ENCODE data around the gene DAZAP2. TPM values are rescaled to one million over a fixed set of nuclear protein-coding genes. Genes with fewer than 3 reads are reported as not detected.

The DAZAP2 gene
- total and polyA plus RNA-seq, 2 of the 13 experiments (the other 11 are each of a cell fraction or from before 2014, with no cell fraction given) = 64.5 to 222 TPM

- no peak for TF ChIP-seq FOXP1 (IDR thresholded peaks at IDR 0.05)
- TF ChIP-seq FOXP1 (CRISPR knock-in tag; IDR thresholded peaks at IDR 0.05) = no peak
- TF ChIP-seq ZNF44 (CRISPR knock-in tag; IDR thresholded peaks at IDR 0.05) = no peak
- TF ChIP-seq ZFX (CRISPR knock-in tag; IDR thresholded peaks at IDR 0.05; ENCODE audit: low read depth) = no peak; the same call in 1 of the 2 replicates
- no peak for TF ChIP-seq NFAT5 (CRISPR knock-in tag; IDR thresholded peaks at IDR 0.05)
- TF ChIP-seq, protein P1, sequence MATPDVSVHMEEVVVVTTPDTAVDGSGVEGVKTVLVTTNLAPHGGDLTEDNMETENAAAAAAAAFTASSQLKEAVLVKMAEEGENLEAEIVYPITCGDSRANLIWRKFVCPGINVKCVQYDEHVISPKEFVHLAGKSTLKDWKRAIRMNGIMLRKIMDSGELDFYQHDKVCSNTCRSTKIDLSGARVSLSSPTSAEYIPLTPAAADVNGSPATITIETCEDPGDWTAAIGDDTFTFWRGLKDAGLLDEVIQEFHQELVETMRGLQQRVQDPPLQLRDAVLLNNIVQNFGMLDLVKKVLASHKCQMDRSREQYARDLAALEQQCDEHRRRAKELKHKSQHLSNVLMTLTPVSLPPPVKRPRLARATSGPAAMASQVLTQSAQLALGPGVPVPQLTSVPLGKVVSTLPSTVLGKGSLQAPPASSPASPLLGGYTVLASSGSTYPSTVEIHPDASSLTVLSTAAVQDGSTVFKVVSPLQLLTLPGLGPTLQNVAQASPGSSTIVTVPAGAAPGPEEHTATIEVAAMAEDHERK (CRISPR knock-in tag; IDR thresholded peaks at IDR 0.05; ENCODE audit: low read depth) = no peak
- TF ChIP-seq MTA3 (CRISPR knock-in tag; IDR thresholded peaks at IDR 0.05) = no peak
- peak; percentile 26 for TF ChIP-seq HNRNPLL (IDR thresholded peaks at IDR 0.05; ENCODE audit: low read depth, low read length, poor library complexity, severe bottlenecking)
- TF ChIP-seq ZNF333 (CRISPR knock-in tag; IDR thresholded peaks at IDR 0.05; ENCODE audit: borderline replicate concordance) = no peak
- peak; percentile 62; the same call in 1 of the 2 replicates for TF ChIP-seq HINFP (CRISPR knock-in tag; IDR thresholded peaks at IDR 0.05; ENCODE audit: low read depth)
- TF ChIP-seq, protein P2, sequence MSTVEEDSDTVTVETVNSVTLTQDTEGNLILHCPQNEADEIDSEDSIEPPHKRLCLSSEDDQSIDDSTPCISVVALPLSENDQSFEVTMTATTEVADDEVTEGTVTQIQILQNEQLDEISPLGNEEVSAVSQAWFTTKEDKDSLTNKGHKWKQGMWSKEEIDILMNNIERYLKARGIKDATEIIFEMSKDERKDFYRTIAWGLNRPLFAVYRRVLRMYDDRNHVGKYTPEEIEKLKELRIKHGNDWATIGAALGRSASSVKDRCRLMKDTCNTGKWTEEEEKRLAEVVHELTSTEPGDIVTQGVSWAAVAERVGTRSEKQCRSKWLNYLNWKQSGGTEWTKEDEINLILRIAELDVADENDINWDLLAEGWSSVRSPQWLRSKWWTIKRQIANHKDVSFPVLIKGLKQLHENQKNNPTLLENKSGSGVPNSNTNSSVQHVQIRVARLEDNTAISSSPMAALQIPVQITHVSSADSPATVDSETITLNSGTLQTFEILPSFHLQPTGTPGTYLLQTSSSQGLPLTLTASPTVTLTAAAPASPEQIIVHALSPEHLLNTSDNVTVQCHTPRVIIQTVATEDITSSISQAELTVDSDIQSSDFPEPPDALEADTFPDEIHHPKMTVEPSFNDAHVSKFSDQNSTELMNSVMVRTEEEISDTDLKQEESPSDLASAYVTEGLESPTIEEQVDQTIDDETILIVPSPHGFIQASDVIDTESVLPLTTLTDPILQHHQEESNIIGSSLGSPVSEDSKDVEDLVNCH (CRISPR knock-in tag; IDR thresholded peaks at IDR 0.05) = no peak
- TF ChIP-seq MIXL1 (CRISPR knock-in tag; IDR thresholded peaks at IDR 0.05) = no peak
- no peak for TF ChIP-seq KLF11 (CRISPR knock-in tag; IDR thresholded peaks at IDR 0.05)
- TF ChIP-seq CENPBD1 (CRISPR knock-in tag; IDR thresholded peaks at IDR 0.05; ENCODE audit: borderline replicate concordance, low read depth) = no peak
- no peak for TF ChIP-seq ZNF350 (CRISPR knock-in tag; IDR thresholded peaks at IDR 0.05; ENCODE audit: borderline replicate concordance, low read depth)
- no peak for TF ChIP-seq FOSL2 (CRISPR knock-in tag; IDR thresholded peaks at IDR 0.05)
- TF ChIP-seq TAF1 (CRISPR knock-in tag; IDR thresholded peaks at IDR 0.05) = no peak
- TF ChIP-seq KAT7 (CRISPR knock-in tag; IDR thresholded peaks at IDR 0.05; ENCODE audit: borderline replicate concordance) = no peak
Measured at GRCh38 chr12:51217133-51217967, 21.3 kb upstream of the DAZAP2 start (continued).

Measured in HepG2 (cell line).